Right renal pelvis (tissue), 4 donors: ENCODE data around the gene TRIM62. TPM values are rescaled to one million over a fixed set of nuclear protein-coding genes. Genes with fewer than 3 reads are reported as not detected.
A peak's percentile ranks its signal among the peaks of the same experiment; 100 is the strongest.

ENCODE experiments used
- DNase-seq, 4 donors: peaks; one replicate each; pipeline ENCODE4 v3.0.0-alpha.2; 2013; ENCODE audit warnings: low read depth in 4 of 4, low spot score in 3 of 4, missing footprints in 1 of 4
- polyA plus RNA-seq, 4 donors: library from polyadenylated mRNA; unstranded; fragments of 120-200 nt; gene quantifications; one replicate each; pipeline ENCODE4 v1.2.1, GENCODE V29; 2013; ENCODE audit not compliant: insufficient read length in 4 of 4

The TRIM62 gene
- 1 to 10 TPM; 7.0 to 8.1 (median 7.8) TPM for polyA plus RNA-seq

DNA sequence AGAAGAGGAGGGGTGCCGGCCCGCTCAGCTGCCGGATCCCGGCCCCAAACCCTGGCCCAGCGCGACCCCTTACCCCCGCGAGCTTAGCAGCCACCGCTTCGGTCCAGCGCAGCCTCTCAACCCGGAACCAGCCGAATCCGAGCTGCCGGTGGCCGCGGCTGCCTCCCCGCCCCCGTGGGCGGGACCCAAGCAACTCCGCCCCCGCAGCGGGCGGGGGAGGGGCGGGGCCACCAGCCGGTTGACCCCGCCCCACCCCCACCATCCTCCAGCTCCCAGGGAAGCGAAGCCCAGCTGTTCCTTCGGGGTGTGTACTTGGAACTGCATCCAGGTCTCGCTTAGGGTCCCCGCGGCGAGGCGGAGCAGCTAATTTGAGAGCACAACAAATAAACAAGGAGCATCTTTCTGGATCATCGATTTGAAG lies at the start of gene TRIM62:
Gene TRIM62, minus strand, starts transcription at position 123 of the 421 bp plus-strand sequence. CDS start 611 bp downstream, outside the sequence.
- DNase-seq: peak; percentile 83 to 93 (median 92)

DNA sequence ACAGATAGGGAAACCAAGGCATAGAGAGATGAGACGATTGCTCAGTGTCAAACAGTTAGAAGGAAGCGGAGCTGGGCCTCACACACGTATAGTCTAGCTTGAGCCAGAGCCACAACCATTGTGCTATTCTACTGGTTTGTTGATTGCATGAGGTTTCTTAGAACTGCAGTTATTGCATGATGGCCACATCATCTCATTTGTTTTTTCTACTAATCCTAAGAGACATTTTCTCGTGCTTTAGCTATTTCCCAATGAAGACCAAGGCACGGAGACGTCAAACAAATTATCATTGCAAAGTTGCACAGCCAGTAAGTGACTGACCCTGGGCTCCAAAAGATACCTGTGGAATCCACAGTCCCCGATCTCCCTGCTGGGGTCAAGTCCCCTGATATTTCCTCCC lies 49.3 kb upstream of the TRIM62 start:
- no peak for DNase-seq

DNA sequence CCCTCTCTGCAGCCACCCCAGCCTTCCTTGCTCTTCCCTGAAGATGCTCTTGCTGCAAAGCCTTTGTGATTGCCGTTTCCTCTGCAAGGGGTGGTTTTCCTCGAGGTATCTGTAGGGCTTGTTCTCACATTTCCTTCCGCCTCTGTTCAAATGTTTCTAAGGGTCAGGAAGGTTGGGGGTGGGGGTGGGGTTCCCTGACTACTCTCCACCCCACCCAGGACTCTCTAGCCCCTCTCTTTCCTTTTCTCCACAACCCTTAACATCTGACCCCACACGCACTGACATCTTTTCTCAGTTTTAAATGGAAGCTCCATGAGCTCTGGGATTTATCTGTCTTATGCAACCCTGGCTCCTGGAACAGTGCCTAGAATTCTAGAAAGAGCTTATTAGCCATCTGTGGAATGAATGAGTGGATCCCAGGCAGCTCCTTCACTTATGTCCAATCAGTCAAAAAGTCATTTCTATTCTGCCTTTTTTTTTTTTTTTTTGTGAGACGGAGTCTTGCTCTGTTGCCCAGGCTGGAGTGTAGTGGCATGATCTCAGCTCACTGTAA lies 47.2 kb upstream of the TRIM62 start:
- peak in 1 of 4 donors; percentile 54 for DNase-seq

DNA sequence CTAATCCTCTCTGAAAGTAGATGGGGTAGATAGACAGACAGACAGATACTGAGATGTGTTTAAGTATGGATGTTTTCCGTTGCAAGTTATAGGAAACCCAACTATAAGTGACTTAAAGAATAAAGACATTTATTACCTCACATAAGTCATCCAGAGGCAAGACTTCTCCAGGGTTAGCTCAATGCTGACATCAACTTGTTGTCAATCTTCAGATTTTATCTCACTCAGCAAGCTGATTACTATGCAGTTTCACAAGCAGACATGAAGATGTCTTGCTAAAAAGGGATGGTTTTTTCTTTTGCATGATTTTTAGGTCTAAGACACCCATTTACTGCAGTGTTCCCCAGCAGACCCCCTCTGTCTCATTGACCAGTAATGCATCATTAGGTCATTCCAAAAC lies 43.7 kb upstream of the TRIM62 start:
- no peak for DNase-seq

DNA sequence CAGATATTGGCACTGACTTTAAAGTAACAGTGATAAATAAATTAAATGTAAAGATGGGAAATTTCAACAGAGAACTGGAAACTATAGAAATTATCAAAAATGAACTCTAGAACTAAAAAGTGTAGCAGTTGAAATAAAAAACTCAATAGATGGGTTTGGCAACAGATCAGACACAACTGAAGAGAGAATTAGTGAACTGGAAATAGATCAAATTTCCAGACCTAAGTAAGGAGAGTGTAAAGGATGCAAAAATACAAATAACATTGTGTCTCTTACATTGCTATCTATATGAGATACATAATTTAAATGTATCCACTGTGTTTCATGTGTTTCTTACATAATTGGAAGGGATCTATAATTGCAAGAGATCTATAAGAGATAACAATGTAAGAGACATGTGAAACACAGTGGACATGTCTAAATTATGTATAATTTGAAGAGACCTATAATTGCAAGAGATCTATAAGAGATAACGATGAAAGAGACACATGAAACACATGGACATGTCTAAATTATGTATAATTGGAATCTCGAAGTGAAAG lies 42.4 kb upstream of the TRIM62 start:
- DNase-seq: no peak

DNA sequence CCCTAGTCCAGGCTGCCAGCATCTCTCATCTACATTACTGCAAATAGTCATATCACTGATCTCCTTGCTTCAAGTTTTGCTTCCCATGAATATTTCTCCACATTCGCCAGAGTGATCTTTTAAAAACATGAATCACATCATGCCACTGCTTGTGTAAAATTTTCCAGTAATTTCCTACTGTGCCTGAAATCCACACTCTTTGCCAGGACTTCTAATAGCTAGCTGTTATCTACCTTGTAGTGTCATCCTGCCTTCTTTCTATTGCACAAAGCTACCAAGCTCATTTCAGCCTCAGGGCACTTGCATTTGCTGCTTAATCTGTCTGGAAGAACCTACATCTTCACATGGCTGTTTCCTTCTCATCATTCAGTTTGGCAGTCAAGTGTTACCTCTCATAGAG lies 40.5 kb upstream of the TRIM62 start:
- no peak for DNase-seq

DNA sequence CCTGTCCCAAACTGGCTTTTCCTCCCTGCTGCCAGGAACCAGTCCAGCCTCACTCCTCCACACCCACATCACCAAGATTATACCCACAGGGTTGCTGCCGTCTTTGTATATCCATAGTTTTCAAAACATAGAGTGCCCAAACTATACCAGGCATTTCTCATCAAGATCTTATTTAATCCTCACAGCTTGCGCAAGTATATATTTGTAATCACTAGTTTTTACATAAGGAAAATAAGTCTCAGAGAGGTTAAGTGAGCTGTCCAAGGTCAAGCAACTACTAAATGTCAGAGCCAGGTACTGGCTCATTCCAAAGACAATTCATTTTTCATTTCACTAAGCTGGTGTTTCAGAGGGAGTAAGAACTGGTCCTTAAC lies 39.5 kb upstream of the TRIM62 start:
- DNase-seq: no peak

DNA sequence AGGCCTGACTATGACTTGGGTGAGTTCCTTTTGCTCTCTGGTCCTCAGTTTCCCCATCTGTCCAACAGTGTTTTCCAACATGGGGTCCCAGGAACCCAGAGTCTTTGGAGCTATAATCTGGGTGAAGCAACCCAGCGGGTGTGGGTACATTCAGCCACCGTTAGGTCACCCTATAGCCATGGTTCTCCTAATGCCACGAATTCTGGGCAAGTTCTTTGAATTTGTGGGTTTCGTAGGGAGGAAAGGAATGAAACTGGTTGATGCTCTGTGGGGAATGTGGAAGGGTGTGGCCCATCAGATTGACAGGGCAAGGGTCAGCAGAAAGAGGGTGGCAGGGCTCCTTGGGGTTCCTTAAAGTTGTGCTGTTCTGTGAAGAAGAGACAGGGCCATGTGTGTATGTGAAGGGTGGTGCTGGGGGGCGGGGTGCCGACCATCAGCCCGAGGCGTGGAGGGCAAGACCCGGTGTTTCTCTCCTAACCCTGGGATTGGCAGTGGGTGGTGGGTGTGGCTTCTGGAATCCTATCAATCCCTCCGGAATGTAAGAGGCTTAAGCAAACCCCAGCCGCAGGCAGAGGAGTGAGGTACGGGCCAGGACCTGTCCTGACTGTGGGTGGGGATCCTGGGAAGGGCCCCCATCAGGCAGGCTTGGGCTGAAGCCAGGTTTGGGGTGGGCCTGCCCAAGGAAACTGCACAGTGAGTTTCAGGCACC lies 39.0 kb upstream of the TRIM62 start:
- DNase-seq: no peak

DNA sequence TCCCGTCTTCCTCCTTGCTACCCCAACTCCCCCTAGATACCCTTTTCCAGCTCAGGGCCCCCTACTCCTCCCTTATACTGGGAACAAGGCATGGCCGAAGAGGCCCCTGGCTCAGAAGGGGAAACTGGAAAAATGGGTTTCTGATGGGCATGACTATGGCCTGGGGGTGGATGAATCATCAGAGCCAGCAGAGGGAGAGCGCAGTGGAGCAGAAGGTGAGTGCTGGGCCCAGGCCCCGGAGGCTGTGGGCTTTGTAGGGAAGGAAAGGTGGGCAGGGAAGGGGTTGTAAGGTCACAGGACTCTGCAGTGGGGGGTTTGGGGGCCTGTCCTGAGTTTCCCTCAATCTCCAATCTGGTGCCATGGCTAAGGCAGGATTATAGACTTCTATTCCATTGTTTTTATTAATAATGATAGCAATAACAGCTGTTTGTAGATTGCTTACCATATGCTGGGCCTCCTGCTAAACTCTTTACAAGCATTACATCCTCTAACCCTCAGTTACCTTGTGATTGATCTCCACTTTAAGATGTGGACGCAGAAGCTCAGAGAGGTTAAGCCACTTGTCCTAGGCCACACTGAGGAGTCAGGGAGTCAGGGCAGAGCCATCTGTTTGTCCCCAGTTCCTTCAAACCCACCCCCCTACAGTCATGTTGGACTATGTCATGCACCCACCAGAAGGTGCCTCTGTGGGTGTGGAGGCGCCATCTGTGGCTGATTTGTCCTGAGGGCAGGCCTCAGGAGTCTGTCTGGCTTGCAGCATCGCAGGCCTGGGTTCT lies 38.2 kb upstream of the TRIM62 start:
- no peak for DNase-seq

DNA sequence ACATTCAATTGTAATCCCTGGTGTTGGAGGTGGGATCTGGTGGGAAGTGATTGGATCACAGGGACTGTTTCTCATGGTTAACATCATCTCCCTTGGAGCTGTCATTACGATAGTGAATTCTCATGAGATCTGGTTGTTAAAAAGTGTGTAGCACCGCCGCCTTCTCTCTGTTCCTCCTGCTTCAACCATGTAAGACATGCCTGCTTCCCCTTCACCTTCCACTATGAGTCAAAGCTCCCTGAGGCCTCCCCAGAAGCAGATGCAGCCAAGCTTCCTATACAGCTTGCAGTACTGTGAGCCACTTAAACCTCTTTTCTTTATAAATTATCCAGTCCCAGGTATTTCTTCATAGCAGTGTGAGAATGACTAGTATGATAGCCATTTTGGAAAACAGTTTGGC lies 30.1 kb upstream of the TRIM62 start:
- no peak for DNase-seq

DNA sequence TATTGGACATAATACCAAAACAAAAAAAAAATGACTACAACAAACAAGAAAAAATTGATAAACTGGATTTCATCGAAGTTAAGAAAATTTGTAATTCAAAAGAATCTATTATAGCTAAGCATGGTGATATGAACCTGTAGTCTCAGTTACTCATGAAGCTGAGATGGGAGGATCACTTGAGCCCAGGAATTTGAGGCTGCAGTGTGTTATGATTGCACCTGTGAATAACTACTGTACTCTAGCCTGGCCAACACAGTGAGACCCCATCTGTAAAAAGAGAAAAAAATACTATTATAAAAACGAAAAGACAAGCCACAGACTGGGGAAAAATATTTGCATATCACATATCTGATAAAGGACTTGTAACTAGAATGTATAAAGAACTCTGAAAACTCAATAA lies 24.5 kb upstream of the TRIM62 start:
- no peak for DNase-seq

DNA sequence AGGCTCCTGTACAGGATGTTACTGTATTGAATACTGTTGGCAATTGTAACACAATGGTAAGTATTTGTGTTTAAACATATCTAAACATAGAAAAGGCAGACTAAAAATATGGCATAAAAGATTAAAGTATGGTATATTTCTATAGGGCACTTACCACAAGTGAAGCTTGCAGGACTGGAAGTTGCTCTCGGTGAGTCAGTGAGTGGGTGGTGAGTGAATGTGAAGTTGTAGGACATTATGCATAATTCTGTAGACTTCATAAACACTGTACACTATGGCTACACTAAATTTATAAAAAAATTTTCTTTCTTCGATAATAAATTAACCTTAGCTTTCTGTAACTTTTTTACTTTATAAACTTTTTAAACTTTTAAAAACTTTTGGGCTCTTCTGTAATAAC lies 13.7 kb upstream of the TRIM62 start:
- no peak for DNase-seq

DNA sequence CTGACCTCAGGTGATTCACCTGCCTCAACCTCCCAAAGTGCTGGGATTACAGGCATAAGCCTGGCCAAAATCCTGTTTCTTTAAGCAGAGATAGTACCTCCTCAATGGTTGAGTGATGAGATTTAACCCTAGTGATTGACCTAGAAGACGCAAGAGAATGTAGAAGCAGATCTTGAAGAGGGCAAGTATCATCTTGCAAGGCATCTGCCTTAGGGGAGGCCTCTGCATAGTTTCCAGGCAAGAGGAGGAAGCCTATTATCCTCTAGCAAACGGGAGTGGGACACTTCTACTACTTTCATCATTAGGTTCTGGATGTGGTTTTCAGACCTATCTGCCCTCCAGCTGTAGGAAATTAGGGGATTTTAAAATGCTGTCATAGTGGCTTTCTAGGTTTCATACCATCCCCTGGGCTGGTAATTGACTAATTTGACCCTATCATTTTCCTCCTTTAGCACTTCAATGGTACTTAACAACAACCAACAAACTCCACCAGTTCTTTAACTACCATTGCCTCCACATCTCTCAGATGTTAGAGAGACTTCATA lies 10.0 kb upstream of the TRIM62 start:
- DNase-seq: no peak

DNA sequence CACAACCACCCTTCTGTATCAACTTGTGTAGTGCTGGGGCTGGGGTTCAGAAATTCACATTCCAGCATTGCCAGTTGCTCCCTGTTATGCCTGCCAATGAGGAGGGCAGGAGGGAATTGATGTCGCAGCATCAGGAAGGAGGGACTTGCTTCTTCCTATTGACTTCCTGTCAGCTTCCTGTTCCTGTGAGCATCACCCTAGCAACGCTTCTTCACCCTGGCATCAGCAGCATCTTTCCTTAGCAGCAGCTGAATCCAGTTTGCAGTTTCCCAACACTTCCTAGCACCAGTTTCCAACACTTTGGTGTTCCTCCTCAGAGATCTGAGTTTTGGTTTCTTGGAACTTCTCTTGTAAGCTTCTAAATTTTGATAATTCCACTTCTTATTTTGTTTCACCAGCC lies 8.9 kb upstream of the TRIM62 start:
- no peak for DNase-seq

DNA sequence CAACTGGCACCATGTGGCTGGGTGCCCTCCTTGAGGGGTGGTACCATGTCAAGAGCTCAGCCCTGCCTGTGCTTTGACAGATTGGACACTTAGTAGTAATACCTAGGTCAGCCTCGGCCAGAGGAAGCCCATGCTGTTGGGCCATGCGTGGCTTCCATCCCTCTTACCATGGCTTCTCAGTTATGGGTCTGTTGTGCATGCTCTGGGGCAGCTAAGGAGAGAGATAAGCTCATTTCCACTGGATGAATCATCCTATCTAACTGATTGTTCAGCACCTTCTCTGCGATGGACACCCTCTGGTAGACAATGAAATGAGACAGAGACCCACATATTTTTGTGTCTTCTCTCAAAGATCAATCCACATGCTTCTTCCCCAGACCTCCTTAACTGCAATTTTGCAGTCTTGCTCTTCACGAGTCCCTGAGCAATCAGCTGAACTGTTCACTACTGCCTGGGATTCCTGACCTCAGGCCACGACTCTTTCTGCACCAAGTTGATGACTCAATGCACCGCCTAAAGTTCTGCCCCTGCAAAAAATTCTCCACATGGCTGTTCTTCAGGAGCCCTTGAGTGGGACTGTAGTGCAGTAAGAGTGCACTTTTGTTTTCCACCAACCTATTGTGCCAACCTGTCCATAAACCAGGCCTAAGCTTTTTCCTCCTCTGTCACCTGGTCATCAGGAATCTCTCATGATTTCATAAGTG lies 6.9 kb upstream of the TRIM62 start:
- DNase-seq: no peak

DNA sequence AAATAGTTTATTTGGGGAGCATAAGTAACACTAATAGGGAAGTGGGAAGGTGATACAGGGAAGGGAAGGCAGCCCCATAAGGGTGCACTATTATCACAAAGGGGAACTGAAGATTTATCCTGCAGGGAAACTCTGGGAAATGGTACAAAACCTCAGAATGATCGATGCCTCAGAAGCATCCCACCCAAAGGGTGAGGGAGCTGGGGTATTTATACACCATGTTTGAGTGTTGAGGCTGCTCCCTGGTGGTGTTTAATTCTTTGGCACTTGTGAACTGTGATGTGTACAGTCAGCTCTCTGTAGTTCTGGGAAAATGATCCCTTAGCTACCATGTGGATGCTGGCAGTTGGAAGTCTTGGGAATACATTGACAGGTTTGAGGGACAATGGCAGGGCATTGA lies 5.1 kb upstream of the TRIM62 start:
- no peak for DNase-seq

DNA sequence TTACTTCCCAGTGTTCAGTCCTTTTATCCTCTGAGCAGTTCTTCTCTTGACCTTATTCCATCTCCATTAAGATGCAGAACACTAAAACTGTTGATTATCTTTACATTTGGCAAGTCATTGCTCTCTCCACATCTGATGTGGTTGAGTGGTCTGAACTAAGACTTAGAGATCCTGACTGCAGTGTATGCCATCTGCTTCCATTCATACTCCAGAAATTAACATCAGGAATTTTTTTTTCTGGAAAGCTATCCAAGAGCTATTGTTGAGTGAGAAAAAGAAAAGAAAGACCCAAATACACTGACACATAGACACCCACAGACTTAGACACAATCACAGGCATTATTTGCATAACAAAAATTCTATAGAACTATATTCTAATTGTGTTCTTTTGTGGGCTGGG lies 3.7 kb upstream of the TRIM62 start:
- DNase-seq: no peak

DNA sequence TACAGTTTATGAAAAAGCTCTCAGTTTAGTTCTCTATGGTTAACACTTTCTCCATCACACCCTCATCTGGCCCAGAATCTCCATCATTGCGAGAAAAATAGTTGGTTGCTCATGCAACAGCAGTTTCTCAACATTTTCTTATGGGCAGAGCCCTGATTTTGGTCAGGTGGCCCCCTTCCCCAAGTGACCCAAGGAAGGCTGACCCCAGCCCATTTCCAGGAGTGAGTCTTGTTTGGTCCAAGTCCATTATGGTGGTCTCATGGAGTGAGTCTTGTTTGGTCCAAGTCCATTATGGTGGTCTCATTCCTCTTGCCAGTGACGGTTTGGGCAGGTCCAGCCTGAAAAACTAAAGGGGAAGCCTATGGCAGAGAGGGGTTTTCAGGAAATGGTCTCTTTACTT lies 1.5 kb upstream of the TRIM62 start:
- DNase-seq: no peak

DNA sequence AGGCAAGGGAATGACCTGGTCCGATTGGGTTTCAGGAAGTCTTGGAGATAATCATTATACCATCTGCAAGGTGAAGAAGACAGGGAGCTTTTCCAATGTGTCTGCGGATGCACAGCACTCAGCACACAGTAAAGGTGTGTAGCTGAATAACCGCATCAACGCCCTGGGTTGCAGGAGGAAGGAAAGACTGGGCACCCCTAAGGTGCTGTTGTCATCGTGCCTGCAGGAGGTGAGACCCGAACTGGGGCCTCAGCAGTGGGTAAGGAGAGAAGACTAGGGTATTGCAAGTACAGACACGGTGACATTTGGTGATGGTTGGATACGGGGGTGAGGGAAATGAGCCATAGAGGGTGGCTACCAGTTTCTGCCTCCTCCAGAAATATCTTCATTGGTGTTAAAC lies 1.1 kb upstream of the TRIM62 start:
- DNase-seq: no peak

DNA sequence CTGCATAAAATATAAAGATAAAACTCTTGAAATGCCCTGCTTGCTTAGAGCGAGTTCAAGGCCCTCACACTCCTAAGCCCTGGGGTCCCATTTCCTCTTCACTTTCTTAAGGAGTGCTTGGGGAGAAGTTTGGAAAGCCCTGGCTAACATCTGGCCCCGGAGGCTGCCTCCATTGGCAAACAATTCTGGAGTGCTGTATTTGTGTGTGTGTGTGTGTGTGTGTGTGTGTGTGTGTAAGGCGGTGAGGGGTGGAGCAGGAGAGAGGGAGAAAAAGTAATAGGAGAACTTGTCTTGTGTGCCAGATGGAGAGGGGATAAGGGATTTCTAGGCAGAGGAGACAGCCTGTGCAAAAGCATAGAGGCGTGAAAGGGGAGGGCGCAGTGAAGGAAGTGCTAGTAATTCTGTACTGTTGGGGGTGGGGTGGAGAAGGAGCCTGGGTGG lies 578 bp upstream of the TRIM62 start:
- peak in 3 of 4 donors; percentile 44 to 67 (median 58) for DNase-seq
